K562 (cell line): ENCODE results near the gene PUS10. TPM values are rescaled to one million over a fixed set of nuclear protein-coding genes. Genes with fewer than 3 reads are reported as not detected.

ENCODE experiments used
- AFF4 ChIP-seq: sonication (generic); formaldehyde crosslinking; IDR thresholded peaks from 2 replicates; pipeline ENCODE4 v1.8.0; 2023; ENCODE audit warnings: mild to moderate bottlenecking, missing genetic modification reagents
- ARID3B ChIP-seq: fragments of 250-450 bp; sonication (Bioruptor Pico); IDR thresholded peaks from 2 replicates; pipeline ENCODE4 v1.4.0; 2020; ENCODE audit warnings: borderline replicate concordance
- CCNT2 ChIP-seq: IDR thresholded peaks from 2 replicates; pipeline ENCODE4 v1.6.1; 2011; ENCODE audit warnings: borderline replicate concordance, low read depth, mild to moderate bottlenecking, moderate library complexity, mixed read lengths, low read length; ENCODE audit not compliant: insufficient read length; ENCODE audit errors: extremely low read depth
- ETV5 ChIP-seq: sonication (generic); formaldehyde crosslinking; IDR thresholded peaks from 2 replicates; pipeline ENCODE4 v1.4.0; 2020; ENCODE audit warnings: low read depth, mild to moderate bottlenecking, missing genetic modification reagents
- NR3C1 ChIP-seq: sonication (generic); formaldehyde crosslinking; IDR thresholded peaks from 2 replicates; pipeline ENCODE4 v1.8.1; 2022; ENCODE audit warnings: missing genetic modification reagents
- NUFIP1 ChIP-seq: fragments of 450-650 bp; IDR thresholded peaks from 2 replicates; pipeline ENCODE4 v1.6.1; 2018; ENCODE audit not compliant: partially characterized antibody
- POLR2A ChIP-seq: fragments of 450-650 bp; conservative IDR thresholded peaks from 2 replicates; pipeline ENCODE4 v1.6.1; 2016
- SMARCA4 ChIP-seq: fragments of 450-650 bp; IDR thresholded peaks from 2 replicates; pipeline ENCODE4 v1.6.1; 2016
- SNIP1 ChIP-seq: fragments of 450-650 bp; IDR thresholded peaks from 2 replicates; pipeline ENCODE4 v1.7.1; 2017; ENCODE audit warnings: low read depth, mild to moderate bottlenecking
- STAT5B ChIP-seq: fragments of 250-450 bp; sonication (Bioruptor Pico); IDR thresholded peaks from 2 replicates; pipeline ENCODE4 v1.8.0; 2021; ENCODE audit warnings: mild to moderate bottlenecking, inconsistent platforms
- WHSC1 ChIP-seq: IDR thresholded peaks from one replicate; pipeline ENCODE4 v1.6.1; 2012; ENCODE audit warnings: low read length, control low read depth, inconsistent platforms
- XRCC4 ChIP-seq: IDR thresholded peaks from one replicate; pipeline ENCODE4 v1.6.1; 2011; ENCODE audit not compliant: insufficient read depth, insufficient read length; ENCODE audit errors: extremely low read depth
- ZFX ChIP-seq: sonication (generic); formaldehyde crosslinking; IDR thresholded peaks from 2 replicates; pipeline ENCODE4 v1.8.0; 2022; ENCODE audit warnings: mild to moderate bottlenecking, missing genetic modification reagents, moderate library complexity
- ZNF184 ChIP-seq: sonication (generic); formaldehyde crosslinking; IDR thresholded peaks from 2 replicates; pipeline ENCODE4 v1.5.0; 2020; ENCODE audit warnings: missing genetic modification reagents
- ZNF586 ChIP-seq: fragments of 450-650 bp; formaldehyde crosslinking; conservative IDR thresholded peaks from 2 replicates; pipeline ENCODE4 v1.4.0; 2020; ENCODE audit warnings: mild to moderate bottlenecking, moderate library complexity
- polyA plus RNA-seq, 8 experiments: library from polyadenylated mRNA; depleted of rRNA in 4 of 8; stranded (reverse) in 5 of 8; unstranded in 3 of 8; fragments of >200 nt; fragmentation: Nextera tagmentation in 2 of 8; fragmentation: Illumina TruSeq in 1 of 8; extraction: Ambion mirVana in 2 of 8; extraction: Trizol in 1 of 8; gene quantifications; 2 replicates each; pipeline versions ENCODE4 v1.2.1 to v1.2.3, GENCODE V29; 2011 to 2014; ENCODE audit warnings: inconsistent platforms in 1 of 8, missing spikeins in 1 of 8
- total RNA-seq, 7 experiments: library from RNA; depleted of rRNA in 6 of 7; stranded (reverse); fragments of >200 nt in 6 of 7; fragmentation: Illumina TruSeq in 2 of 7; extraction: Trizol in 2 of 7; gene quantifications; 2 replicates each; pipeline versions ENCODE4 v1.2.1 to v1.2.3, GENCODE V29; 2011 to 2021; ENCODE audit warnings: low replicate concordance in 1 of 7
- TF ChIP-seq, protein P1 (sequence below): fragments of 250-450 bp; sonication (Bioruptor Pico); IDR thresholded peaks from 2 replicates; pipeline ENCODE4 v1.5.0; 2020; ENCODE audit warnings: mild to moderate bottlenecking, borderline replicate concordance
- TF ChIP-seq, protein P2 (sequence below), 2 experiments: fragments of 450-650 bp; IDR thresholded peaks; 2 replicates each; pipeline ENCODE4 v1.6.1; 2016
- TF ChIP-seq, protein P3 (sequence below): sonication (generic); IDR thresholded peaks from 2 replicates; pipeline ENCODE4 v1.6.1; 2016

The PUS10 gene
- total and polyA plus RNA-seq, 9 of the 15 experiments (the other 6 are each of a cell fraction or from before 2014, with no cell fraction given) = 5.0 to 10.7 (median 7.6) TPM

DNA sequence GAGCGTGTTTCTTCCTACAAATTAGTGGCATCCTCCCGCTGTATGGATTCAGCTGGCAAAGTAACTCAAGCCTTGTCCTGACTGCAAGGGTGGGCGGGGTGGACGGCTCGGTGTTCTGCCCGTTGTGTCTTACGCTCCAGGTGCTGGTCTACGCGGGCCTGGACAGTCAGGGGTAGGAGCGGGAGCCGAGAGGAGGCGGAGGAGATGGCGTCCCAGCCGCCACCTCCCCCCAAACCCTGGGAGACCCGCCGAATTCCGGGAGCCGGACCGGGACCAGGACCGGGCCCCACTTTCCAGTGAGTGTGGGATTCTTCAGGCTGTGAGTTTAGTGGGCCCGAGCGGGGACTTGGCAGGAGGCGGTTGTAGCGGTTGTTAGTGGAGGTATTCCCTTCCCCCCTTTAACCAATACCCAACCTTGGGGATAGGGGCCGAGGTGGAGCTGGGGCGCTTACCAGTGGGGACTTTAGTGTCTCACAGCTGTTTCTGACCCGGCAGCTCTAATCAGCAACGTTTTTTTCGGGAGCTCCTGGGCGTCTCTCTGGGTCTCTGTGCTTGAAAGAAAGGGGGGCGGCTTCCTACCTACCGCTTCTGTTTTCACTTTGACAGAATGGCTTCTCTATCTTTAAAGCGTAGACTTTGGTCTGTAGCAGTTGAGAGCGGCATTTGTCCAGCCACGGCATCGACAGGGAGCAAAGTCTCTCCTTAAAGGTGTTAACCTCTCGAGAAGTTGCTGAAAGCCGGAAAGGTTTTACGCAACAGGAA is at the start of gene PUS10, which contains the start of gene PEX13 (continued):
- TF ChIP-seq NUFIP1 (no peak), ETV5 (no peak), ZNF586 (CRISPR knock-in tag) (no peak), AFF4 (CRISPR knock-in tag) (no peak), SMARCA4 (peak; percentile 7; the same call in 1 of the 2 replicates), POLR2A (peak; percentile 72), STAT5B (no peak), WHSC1 (no peak), ZNF184 (CRISPR knock-in tag) (no peak), ZFX (CRISPR knock-in tag) (peak; percentile 79), SNIP1 (no peak), NR3C1 (CRISPR knock-in tag) (no peak), CCNT2 (peak; percentile 66), ARID3B (CRISPR knock-in tag) (no peak), XRCC4 (no peak)
- TF ChIP-seq, protein P1, sequence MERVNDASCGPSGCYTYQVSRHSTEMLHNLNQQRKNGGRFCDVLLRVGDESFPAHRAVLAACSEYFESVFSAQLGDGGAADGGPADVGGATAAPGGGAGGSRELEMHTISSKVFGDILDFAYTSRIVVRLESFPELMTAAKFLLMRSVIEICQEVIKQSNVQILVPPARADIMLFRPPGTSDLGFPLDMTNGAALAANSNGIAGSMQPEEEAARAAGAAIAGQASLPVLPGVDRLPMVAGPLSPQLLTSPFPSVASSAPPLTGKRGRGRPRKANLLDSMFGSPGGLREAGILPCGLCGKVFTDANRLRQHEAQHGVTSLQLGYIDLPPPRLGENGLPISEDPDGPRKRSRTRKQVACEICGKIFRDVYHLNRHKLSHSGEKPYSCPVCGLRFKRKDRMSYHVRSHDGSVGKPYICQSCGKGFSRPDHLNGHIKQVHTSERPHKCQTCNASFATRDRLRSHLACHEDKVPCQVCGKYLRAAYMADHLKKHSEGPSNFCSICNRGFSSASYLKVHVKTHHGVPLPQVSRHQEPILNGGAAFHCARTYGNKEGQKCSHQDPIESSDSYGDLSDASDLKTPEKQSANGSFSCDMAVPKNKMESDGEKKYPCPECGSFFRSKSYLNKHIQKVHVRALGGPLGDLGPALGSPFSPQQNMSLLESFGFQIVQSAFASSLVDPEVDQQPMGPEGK (CRISPR knock-in tag) = 0 out of 2 replicates have a peak, but pooled peaks have one; percentile 47
- TF ChIP-seq, protein P2, sequence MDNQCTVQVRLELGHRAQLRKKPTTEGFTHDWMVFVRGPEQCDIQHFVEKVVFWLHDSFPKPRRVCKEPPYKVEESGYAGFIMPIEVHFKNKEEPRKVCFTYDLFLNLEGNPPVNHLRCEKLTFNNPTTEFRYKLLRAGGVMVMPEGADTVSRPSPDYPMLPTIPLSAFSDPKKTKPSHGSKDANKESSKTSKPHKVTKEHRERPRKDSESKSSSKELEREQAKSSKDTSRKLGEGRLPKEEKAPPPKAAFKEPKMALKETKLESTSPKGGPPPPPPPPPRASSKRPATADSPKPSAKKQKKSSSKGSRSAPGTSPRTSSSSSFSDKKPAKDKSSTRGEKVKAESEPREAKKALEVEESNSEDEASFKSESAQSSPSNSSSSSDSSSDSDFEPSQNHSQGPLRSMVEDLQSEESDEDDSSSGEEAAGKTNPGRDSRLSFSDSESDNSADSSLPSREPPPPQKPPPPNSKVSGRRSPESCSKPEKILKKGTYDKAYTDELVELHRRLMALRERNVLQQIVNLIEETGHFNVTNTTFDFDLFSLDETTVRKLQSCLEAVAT (IDR thresholded peaks at IDR 0.05) = peak in 1 of 2 experiments; percentile 100; a peak in 2 of 4 replicates
- TF ChIP-seq, protein P3, sequence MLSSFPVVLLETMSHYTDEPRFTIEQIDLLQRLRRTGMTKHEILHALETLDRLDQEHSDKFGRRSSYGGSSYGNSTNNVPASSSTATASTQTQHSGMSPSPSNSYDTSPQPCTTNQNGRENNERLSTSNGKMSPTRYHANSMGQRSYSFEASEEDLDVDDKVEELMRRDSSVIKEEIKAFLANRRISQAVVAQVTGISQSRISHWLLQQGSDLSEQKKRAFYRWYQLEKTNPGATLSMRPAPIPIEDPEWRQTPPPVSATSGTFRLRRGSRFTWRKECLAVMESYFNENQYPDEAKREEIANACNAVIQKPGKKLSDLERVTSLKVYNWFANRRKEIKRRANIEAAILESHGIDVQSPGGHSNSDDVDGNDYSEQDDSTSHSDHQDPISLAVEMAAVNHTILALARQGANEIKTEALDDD = peak; percentile 20; the same call in 1 of the 2 replicates
